ENCODE data around the gene ITPKB. TPM values are rescaled to one million over a fixed set of nuclear protein-coding genes. Genes with fewer than 3 reads are reported as not detected.

ITPKB gene
- total and polyA plus RNA-seq, 2 experiments from 2014 or later: 0.31 to 5.2 TPM

- TF ChIP-seq, protein P1, sequence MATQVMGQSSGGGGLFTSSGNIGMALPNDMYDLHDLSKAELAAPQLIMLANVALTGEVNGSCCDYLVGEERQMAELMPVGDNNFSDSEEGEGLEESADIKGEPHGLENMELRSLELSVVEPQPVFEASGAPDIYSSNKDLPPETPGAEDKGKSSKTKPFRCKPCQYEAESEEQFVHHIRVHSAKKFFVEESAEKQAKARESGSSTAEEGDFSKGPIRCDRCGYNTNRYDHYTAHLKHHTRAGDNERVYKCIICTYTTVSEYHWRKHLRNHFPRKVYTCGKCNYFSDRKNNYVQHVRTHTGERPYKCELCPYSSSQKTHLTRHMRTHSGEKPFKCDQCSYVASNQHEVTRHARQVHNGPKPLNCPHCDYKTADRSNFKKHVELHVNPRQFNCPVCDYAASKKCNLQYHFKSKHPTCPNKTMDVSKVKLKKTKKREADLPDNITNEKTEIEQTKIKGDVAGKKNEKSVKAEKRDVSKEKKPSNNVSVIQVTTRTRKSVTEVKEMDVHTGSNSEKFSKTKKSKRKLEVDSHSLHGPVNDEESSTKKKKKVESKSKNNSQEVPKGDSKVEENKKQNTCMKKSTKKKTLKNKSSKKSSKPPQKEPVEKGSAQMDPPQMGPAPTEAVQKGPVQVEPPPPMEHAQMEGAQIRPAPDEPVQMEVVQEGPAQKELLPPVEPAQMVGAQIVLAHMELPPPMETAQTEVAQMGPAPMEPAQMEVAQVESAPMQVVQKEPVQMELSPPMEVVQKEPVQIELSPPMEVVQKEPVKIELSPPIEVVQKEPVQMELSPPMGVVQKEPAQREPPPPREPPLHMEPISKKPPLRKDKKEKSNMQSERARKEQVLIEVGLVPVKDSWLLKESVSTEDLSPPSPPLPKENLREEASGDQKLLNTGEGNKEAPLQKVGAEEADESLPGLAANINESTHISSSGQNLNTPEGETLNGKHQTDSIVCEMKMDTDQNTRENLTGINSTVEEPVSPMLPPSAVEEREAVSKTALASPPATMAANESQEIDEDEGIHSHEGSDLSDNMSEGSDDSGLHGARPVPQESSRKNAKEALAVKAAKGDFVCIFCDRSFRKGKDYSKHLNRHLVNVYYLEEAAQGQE (IDR thresholded peaks at IDR 0.05; ENCODE audit: unreplicated experiment): no peak
- TF ChIP-seq EZH2phosphoT487 (IDR thresholded peaks at IDR 0.05; ENCODE audit: unreplicated experiment) (no peak), JUNB (IDR thresholded peaks at IDR 0.05; ENCODE audit: unreplicated experiment) (no peak), NANOG (IDR thresholded peaks at IDR 0.05; ENCODE audit: borderline replicate concordance) (no peak), ETS1 (IDR thresholded peaks at IDR 0.05) (no peak)
These were observed 106.8 kb downstream of the ITPKB start (continued) for GRCh38 chr1:226632169-226632879.

GRCh38 chr1:226631229-226632000 is 107.7 kb downstream of the ITPKB start:
- Histone ChIP-seq H3K27ac (ENCODE audit: low read depth) (no peak overlapping the region), H4K20me1 (replicated peaks; ENCODE audit: insufficient read depth) (no peaks in the 10 kb centered on the region), H3K4me2 (no peak overlapping the region), H3F3A (replicated peaks; ENCODE audit: low read depth) (0 out of 2 replicates have a peak, but pooled peaks cover 2% of the 10 kb centered on the region), H3K36me3 (ENCODE audit: insufficient read depth) (no peaks in the 10 kb centered on the region), H3K4me3 (no peak overlapping the region), H3K9me2 (ENCODE audit: insufficient read depth) (no peaks in the 10 kb centered on the region), H3K27me3 (ENCODE audit: insufficient read depth) (peaks cover 13% of the 10 kb centered on the region), H3K79me2 (replicated peaks; ENCODE audit: insufficient read depth) (no peaks in the 10 kb centered on the region), H3K4me1 (ENCODE audit: insufficient read depth) (peaks cover 4% of the 10 kb centered on the region; the same call in 1 of the 2 replicates), H2AFZ (no peak overlapping the region)
- peaks cover 17% of the 10 kb centered on the region for H3K27me3 Mint-ChIP-seq (ENCODE audit: insufficient read depth, low read depth, poor library complexity)
- DNase-seq (ENCODE audit: low spot score) (no peak), ATAC-seq (no peak)
- H3K9me3 Mint-ChIP-seq: peaks cover 10% of the 10 kb centered on the region; the same call in 2 of the 3 replicates
- H3K36me3 Mint-ChIP-seq (ENCODE audit: low read depth): peaks cover 4% of the 10 kb centered on the region; the same call in 1 of the 3 replicates
- H3K4me1 Mint-ChIP-seq: peaks cover 19% of the 10 kb centered on the region
- no peak overlapping the region; the same call in 2 of the 3 replicates for H3K4me3 Mint-ChIP-seq
- no peak overlapping the region for H3K27ac Mint-ChIP-seq
- TF ChIP-seq EZH2 (IDR thresholded peaks at IDR 0.05; ENCODE audit: low read depth, unreplicated experiment) (no peak), ZNF114 (CRISPR knock-in tag; IDR thresholded peaks at IDR 0.05) (no peak), NANOG (IDR thresholded peaks at IDR 0.05; ENCODE audit: borderline replicate concordance) (no peak), STAT1 (IDR thresholded peaks at IDR 0.05; ENCODE audit: unreplicated experiment) (no peak)
- TF ChIP-seq, protein P1 (IDR thresholded peaks at IDR 0.05; ENCODE audit: unreplicated experiment): no peak

All from GM23338 (cell line).